ENCODE data around the gene UVRAG. TPM values are rescaled to one million over a fixed set of nuclear protein-coding genes. Genes with fewer than 3 reads are reported as not detected.
"Not testable (repeated sequence)": the region's sequence is repeated elsewhere in the genome, so short reads cannot be mapped to it uniquely, and the experiment has no call there.

UVRAG gene
- total RNA-seq, 4 donors from 2014 or later: 14.6 to 28.0 (median 20.7) TPM

DNA sequence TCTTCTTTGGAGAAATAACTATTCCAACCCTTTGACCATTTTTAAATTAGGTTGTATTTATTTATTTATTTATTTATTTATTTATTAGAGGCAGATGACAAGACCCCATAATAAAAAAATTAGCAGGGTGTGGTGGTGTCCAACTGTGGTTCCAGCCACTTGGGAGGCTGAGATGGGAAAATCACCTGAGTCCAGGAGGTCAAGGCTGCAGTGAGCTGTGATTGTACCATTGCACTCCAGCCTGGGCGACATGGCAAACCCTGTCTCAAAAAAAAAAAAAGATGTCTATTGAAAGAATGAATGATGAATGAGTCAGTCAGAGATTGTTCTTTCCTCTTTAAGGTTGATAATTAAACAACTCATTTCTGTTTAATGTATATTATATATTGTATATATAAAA, 261.7 kb downstream of the UVRAG start:
- TF ChIP-seq, protein P1, sequence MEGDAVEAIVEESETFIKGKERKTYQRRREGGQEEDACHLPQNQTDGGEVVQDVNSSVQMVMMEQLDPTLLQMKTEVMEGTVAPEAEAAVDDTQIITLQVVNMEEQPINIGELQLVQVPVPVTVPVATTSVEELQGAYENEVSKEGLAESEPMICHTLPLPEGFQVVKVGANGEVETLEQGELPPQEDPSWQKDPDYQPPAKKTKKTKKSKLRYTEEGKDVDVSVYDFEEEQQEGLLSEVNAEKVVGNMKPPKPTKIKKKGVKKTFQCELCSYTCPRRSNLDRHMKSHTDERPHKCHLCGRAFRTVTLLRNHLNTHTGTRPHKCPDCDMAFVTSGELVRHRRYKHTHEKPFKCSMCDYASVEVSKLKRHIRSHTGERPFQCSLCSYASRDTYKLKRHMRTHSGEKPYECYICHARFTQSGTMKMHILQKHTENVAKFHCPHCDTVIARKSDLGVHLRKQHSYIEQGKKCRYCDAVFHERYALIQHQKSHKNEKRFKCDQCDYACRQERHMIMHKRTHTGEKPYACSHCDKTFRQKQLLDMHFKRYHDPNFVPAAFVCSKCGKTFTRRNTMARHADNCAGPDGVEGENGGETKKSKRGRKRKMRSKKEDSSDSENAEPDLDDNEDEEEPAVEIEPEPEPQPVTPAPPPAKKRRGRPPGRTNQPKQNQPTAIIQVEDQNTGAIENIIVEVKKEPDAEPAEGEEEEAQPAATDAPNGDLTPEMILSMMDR (IDR thresholded peaks at IDR 0.05): no peak
- TF ChIP-seq POLR2A (IDR thresholded peaks at IDR 0.05): no peak
- no peak for DNase-seq (ENCODE audit: low spot score in 2 of 2)
- WGBS, 2 donors: 82 to 94% methylated on average over 1 of the region's 1 CpG
- intact Hi-C loops (cut with DNase I; ENCODE audit: low total_unique reads): no loop called here
- H3K4me3 ChIP-seq (ENCODE audit: low read depth, poor library complexity, severe bottlenecking): no peak overlapping the region

DNA sequence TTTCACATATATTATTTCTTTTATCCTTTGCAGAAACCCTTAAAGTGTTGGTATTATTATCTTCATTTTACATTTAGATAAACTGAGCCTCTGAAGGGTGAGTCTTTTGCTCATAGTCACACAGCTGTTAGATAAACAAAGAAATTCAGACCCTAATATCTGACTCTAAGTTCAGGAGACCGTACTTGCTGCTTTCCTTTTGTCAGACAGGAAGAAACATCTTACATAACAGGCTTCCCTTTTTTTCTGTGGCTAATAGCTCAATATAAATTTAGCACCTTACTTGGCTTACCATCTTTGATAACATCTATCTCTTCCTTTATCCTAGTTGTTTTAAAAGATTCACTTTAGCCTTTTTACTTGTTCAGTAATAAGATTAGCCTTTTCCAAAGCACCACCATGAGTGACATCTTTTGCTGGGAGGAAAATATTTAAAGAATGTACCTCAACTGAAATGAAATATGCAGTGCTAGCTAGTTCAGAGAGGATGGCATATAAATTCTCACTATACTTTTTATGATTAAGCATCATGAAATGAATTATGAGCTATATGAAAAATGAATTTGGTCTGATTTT, 262.7 kb downstream of the UVRAG start:
- H3K4me3 ChIP-seq (ENCODE audit: low read depth, poor library complexity, severe bottlenecking): no peak overlapping the region
- no peak for TF ChIP-seq POLR2A (IDR thresholded peaks at IDR 0.05)
- TF ChIP-seq, protein P1 (IDR thresholded peaks at IDR 0.05): no peak
- no peak for DNase-seq (ENCODE audit: low spot score in 2 of 2)
- WGBS, 2 donors: 63 to 69% methylated on average over 1 of the region's 1 CpG
- intact Hi-C loops (cut with DNase I; ENCODE audit: low total_unique reads): no loop called here

DNA sequence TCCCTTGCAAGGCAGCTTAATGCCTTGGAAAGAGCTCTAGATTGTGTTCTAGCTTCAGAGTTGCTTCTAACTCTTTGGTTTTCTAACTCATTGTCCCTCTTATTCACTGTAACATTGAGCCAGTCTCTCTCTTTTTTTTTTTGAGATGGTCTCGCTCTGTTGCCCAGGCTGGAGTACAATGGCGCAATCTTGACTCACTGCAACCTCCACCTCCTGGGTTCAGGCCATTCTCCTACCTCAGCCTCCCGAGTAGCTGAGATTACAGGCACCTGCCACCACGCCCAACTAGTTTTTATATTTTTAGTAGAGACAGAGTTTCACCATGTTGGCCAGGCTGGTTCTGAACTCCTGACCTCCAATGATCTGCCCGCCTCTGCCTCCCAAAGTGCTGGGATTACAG, 266.1 kb downstream of the UVRAG start:
- DNase-seq (ENCODE audit: low spot score in 2 of 2); intact Hi-C loops (cut with DNase I; ENCODE audit: low total_unique reads): not testable (repeated sequence)
- 94 to 97% methylated on average over 5 of the region's 5 CpGs for WGBS, 2 donors

DNA sequence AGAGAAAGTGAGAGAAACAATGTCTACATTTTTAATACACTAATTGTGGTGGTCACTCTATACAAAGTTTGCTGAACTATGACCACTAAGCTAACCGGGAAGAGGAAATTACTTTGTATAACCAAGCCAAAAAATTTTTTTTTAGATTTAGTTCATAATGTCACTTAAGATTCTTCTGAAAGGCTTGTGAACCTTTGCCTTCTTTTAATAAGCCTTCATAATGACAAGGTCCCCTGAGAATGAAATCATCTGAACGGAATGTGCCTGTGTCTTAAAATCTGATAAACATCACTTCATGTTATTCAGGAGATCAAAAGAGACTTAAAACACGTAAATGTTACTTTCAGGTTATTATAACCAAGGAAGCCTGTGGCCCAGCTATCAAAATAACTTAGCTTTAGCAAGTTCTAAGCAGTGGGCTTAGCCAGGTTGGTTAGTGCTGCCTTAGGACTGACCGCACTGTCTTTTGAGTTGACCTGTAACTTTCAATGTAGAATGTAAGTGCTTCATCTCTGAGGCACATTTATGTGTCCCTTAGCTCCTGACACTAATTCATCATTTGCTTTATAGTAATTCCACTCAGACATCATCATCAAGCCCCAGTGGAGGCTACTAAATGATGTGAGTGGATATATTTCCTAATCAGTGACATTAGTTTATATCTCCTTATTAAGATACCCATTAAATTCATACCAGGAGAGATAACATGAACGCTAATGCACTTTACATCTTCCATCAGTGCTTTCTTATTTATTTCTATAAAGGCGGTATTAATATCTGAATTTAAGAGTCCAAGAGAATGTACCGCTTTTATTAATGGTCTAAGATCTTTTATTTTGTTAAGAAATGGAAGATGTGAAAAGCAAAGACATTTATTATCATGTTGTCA, 268.8 kb downstream of the UVRAG start:
- intact Hi-C loops (cut with DNase I; ENCODE audit: low total_unique reads): no loop called here
- WGBS, 2 donors: 70 to 76% methylated on average over 7 of the region's 7 CpGs
- no peak for DNase-seq (ENCODE audit: low spot score in 2 of 2)
- H3K4me3 ChIP-seq (ENCODE audit: low read depth, poor library complexity, severe bottlenecking): no peak overlapping the region
- TF ChIP-seq POLR2A (IDR thresholded peaks at IDR 0.05): no peak
- TF ChIP-seq, protein P1 (IDR thresholded peaks at IDR 0.05): no peak

More for the DNA sequence above, 266.1 kb downstream of the UVRAG start:
- not testable (repeated sequence) for H3K4me3 ChIP-seq (ENCODE audit: low read depth, poor library complexity, severe bottlenecking)

DNA sequence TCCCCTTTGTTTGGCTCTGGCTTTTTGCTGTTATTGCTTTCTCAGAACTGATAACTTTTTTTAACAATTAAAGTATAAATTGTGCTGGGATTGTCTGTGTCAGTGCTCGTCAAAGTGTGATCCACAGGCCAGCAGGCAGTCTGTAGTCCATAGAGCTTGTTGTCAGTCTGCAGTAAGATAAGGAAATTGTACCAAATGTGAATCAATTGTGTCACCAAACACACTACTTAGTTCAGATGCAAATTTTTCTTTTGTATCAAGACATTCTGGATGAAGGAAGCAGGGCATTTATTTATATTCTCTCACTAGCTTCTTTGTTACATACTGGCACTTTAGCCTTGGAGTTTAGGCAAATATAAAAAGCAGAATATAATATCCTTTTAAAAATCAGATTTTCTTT, 270.3 kb downstream of the UVRAG start:
- H3K4me3 ChIP-seq (ENCODE audit: low read depth, poor library complexity, severe bottlenecking): no peak overlapping the region
- WGBS, 2 donors: 87 to 92% methylated on average over 1 of the region's 1 CpG
- no peak for TF ChIP-seq POLR2A (IDR thresholded peaks at IDR 0.05)
- TF ChIP-seq, protein P1 (IDR thresholded peaks at IDR 0.05): no peak
- intact Hi-C loops (cut with DNase I; ENCODE audit: low total_unique reads): no loop called here
- no peak for DNase-seq (ENCODE audit: low spot score in 2 of 2)

DNA sequence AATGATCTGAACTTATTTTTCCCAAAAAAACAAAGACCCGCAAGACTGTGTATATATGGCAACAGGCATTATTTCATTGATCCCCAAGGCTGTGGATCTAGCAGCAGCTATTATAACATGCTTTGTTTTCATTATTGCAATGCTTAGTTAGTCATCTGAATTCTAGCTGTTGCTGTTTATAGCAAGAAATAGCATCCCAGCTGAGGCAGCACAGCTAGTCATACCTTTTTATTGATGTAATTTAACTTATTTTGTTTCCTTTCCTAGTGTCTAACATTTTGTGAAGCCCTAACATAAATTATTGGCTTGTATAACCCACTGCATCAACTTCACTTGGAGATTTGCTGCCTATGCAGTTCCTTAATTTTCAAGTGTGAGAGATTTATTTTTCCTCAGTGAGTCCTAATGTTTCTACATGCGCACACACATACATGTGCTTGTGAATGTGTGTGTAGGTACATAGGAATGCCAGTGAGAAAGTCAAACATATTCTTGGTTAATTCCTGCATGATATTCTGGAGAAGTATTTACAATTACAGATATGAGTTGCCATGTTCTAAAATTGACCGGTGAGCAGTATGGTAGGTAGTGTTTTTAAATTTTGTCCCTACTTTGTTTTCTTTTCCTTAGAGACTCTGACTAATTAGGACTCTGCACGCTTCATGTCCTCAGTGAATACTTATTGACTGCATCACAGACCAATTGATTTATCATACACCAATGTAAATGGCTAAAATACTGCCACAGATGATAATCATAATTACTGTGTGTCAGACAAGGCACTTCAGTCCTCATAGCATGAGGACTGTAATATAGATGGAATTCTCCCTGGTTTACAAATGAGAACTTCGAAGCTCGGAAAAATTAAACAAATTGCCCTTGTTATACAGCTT, 272.0 kb downstream of the UVRAG start:
- TF ChIP-seq, protein P1 (IDR thresholded peaks at IDR 0.05): no peak
- no peak for TF ChIP-seq POLR2A (IDR thresholded peaks at IDR 0.05)
- intact Hi-C loops (cut with DNase I; ENCODE audit: low total_unique reads): no loop called here
- H3K4me3 ChIP-seq (ENCODE audit: low read depth, poor library complexity, severe bottlenecking): no peak overlapping the region
- WGBS, 2 donors: 94 to 97% methylated on average over 6 of the region's 6 CpGs
- DNase-seq (ENCODE audit: low spot score in 2 of 2): no peak

Data from lower leg skin (tissue), 4 donors.